Subcutaneous preadipocyte (primary cell): ENCODE results near the gene OSBPL2. TPM values are rescaled to one million over a fixed set of nuclear protein-coding genes. Genes with fewer than 3 reads are reported as not detected.

Source experiments
- total RNA-seq: library from RNA; depleted of rRNA; stranded (reverse); fragments of >200 nt; gene quantifications from 2 replicates; pipeline ENCODE4 v1.2.3, GENCODE V29; 2012

OSBPL2 gene
- total RNA-seq, result 14.7 and 18.6 TPM in 2 replicates

GRCh38 chr20:62237801-62238568, at the start of gene OSBPL2:
Gene OSBPL2, plus strand, starts transcription at chr20:62238521. Its CDS starts 17,664 bp downstream, at chr20:62256185.

GRCh38 chr20:62219992-62220665, 18.2 kb upstream of the OSBPL2 start, which contains the start of gene HRH3:
Gene HRH3, minus strand, starts transcription at chr20:62220278. Its CDS starts 308 bp downstream, at chr20:62219970.

GRCh38 chr20:62302341-62303061, 64.2 kb downstream of the OSBPL2 start, which contains the start of gene ADRM1:
Gene ADRM1, plus strand, starts transcription at chr20:62302997. Its CDS starts 572 bp downstream, at chr20:62303569.

Other genes with a start within 250 kb of the OSBPL2 start
- gene TAF4, start 172.6 kb upstream of the OSBPL2 start, total RNA-seq, result 4.8 and 8.0 TPM in 2 replicates
- 32.3 and 34.8 TPM in 2 replicates for gene LSM14B, start 116.0 kb upstream of the OSBPL2 start, total RNA-seq
- 283 and 322 TPM in 2 replicates for gene PSMA7, start 95.1 kb upstream of the OSBPL2 start, total RNA-seq
- gene SS18L1, start 94.8 kb upstream of the OSBPL2 start, total RNA-seq, result 12.1 and 14.3 TPM in 2 replicates
- gene MTG2, start 55.5 kb upstream of the OSBPL2 start, total RNA-seq, result 15.8 and 24.0 TPM in 2 replicates
- not detected in 2 replicates for gene HRH3, start 18.2 kb upstream of the OSBPL2 start, total RNA-seq
- gene ADRM1, start 64.5 kb downstream of the OSBPL2 start, total RNA-seq, result 112 and 115 TPM in 2 replicates
- 33.1 and 88.8 TPM in 2 replicates for gene LAMA5, start 128.8 kb downstream of the OSBPL2 start, total RNA-seq
- gene RPS21, start 148.6 kb downstream of the OSBPL2 start, total RNA-seq, result 347 and 816 TPM in 2 replicates
- 1.1 and 1.6 TPM in 2 replicates for gene CABLES2, start 168.8 kb downstream of the OSBPL2 start, total RNA-seq
- not detected in 2 replicates for gene RBBP8NL, start 189.0 kb downstream of the OSBPL2 start, total RNA-seq
- gene GATA5, start 237.5 kb downstream of the OSBPL2 start, total RNA-seq, result not detected in 2 replicates